ENCODE measurements around the gene ANO6. TPM values are rescaled to one million over a fixed set of nuclear protein-coding genes. Genes with fewer than 3 reads are reported as not detected.

ANO6 gene
- total and polyA plus RNA-seq, 2 of the 4 experiments (the other 2 are of a cell fraction), result 21.6 to 41.0 TPM

DNA sequence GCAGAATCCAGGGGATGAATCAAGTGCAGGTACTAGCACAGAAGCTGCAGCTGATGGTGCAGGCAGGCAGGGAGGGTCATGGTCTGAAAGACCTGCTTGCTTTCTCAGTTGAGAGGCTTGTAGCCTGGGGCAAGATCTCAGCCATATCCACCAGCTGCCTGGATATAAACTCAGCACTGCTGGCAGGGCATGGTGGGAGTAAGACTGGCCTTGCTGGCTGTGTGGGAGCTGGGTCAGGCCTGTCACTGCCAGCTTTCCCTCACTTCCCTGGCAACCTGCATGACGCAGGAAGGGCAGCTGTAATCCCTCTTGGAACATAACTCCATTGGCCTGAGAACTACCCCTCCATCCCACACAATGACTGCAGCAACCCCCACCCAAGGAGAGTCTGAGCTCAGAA is 230.1 kb downstream of the ANO6 start:
- no peak for DNase-seq
- in situ Hi-C loops (cut with MboI; ENCODE audit: low sequenced_read_pairs), result no loop called here

More for the DNA sequence above, 230.1 kb downstream of the ANO6 start:
- Histone ChIP-seq H3K4me1 (ENCODE audit: control insufficient read depth, insufficient read depth, low read length) (no peaks in the 10 kb centered on the region), H4K8ac (ENCODE audit: low read depth in 2 of 2, low read length in 2 of 2) (no peak overlapping the region), H4K91ac (ENCODE audit: insufficient read depth, low read depth, low read length) (no peak overlapping the region), H3K4me3 (ENCODE audit: insufficient read depth, low read depth, low read length) (no peak overlapping the region), H3K18ac (ENCODE audit: low read depth, low read length) (no peak overlapping the region), H3K4me2 (ENCODE audit: low read depth, low read length) (no peak overlapping the region), H3K14ac (replicated peaks; ENCODE audit: low read depth, low read length) (no peak overlapping the region), H2BK120ac (ENCODE audit: low read depth, low read length) (no peak overlapping the region), H3K9me1 (ENCODE audit: insufficient read depth, low read length) (no peaks in the 10 kb centered on the region), H3K23ac (ENCODE audit: low read depth, low read length) (no peak overlapping the region), H3K9me3 (ENCODE audit: control insufficient read depth, insufficient read depth, low read length) (peaks cover 7% of the 10 kb centered on the region), H2BK20ac (ENCODE audit: low read depth, low read length) (no peak overlapping the region), H2BK15ac (ENCODE audit: low read depth, low read length) (no peak overlapping the region), H3K56ac (ENCODE audit: extremely low read depth, insufficient read depth, low read length) (no peak overlapping the region), H3K4ac (ENCODE audit: low read depth, low read length) (no peak overlapping the region), H4K20me1 (ENCODE audit: insufficient read depth, low read length) (no peaks in the 10 kb centered on the region), H3K27ac (ENCODE audit: insufficient read depth, low read length) (no peak overlapping the region), H3K27me3 (ENCODE audit: control insufficient read depth, insufficient read depth, low read length) (no peaks in the 10 kb centered on the region), H3K36me3 (ENCODE audit: control insufficient read depth, insufficient read depth, low read length) (no peaks in the 10 kb centered on the region), H3K79me1 (ENCODE audit: low read depth in 1 of 2, low read length in 2 of 2) (no peaks in the 10 kb centered on the region), H2AK5ac (ENCODE audit: low read depth, low read length) (no peak overlapping the region), H2AFZ (replicated peaks; ENCODE audit: low read length, poor library complexity) (no peak overlapping the region), H3K9ac (ENCODE audit: low read depth, low read length) (no peak overlapping the region), H4K5ac (ENCODE audit: low read depth, low read length) (no peak overlapping the region), H2AK9ac (replicated peaks; ENCODE audit: low read depth, low read length, poor library complexity) (no peak overlapping the region), H2BK5ac (ENCODE audit: low read depth, low read length, poor library complexity, severe bottlenecking) (no peak overlapping the region)
- dilution Hi-C loops (cut with HindIII; ENCODE audit: low sequenced_read_pairs, unreplicated experiment) (no loop called here), intact Hi-C loops (cut with micrococcal nuclease) (no loop called here)
- WGBS, 2 experiments (ENCODE audit: extremely low coverage in 2 of 2, insufficient read length in 1 of 2), result no CpG with 5 or more reads among the region's 1 CpG
- no TSS peak for BruUV-seq (replicated peaks)
- CTCF ChIA-PET, result no interaction called here
- no peak for ATAC-seq (ENCODE audit: low read depth)
- POLR2A ChIA-PET (ENCODE audit: unreplicated experiment), result no interaction called here
- no peak for TF ChIP-seq CEBPB (IDR thresholded peaks at IDR 0.05; ENCODE audit: low read depth, low read length)

All from IMR-90 (cell line).